Stimulated activated CD4-positive, alpha-beta T cell treated with anti-CD3 and anti-CD28 coated beads, Interleukin-2, amount 100 ng/mL, for 48 hours (primary cell): ENCODE measurements around the gene PDE4A.

Experiments used
- DNase-seq, 2 donors: peaks; one replicate each; pipeline ENCODE4 v3.0.0-alpha.2; 2020

Gene PDE4A

DNA sequence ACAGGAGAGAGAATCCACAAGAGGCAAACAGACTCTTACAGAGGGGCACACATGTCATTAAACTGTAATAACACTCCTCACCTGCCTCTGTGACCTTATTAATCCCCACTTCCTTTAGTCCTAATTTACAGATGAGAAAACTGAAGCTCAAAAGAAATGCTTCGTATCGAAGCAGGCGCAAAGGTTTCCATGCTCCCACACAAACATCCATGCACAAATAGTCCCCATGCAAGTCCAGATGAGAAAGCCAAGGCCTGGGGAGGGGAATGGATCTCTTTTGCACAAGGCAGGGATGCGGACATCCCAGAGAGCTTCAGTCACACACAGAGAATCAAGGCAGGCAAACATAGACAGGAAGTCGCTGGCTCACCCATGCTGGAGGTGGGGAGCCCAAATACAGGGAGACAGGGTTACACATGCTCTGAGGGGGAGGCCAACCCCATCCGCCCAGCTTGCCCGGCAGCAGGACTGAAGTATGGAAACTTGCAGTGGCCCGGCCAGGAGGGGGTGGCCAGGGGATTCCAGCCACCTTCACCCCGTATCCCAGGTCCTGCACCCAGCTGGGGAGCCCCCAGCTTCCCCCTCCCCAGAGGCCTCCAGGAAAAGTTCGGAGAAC, 96.4 kb downstream of the PDE4A start:
- no peak for DNase-seq

DNA sequence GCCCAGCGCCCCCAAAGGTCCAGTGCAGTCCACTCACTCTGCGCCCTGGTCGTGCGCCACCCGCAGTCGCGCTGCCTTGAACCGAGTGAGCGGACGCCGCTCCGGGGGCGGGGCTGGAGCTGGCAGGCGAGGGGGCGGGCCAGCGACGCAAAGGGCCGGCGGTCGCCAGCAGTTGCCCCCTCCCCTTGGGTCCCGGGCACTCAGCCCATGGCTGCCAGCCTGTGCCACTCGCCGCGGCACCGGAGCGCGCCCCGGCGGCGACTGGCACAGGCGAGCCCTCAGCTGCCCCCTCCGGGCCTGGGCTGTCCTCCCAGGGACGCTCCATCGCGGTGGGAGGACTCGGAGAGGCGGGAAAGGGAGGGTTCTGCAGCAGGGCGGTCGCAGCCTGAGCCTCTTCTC, 97.0 kb downstream of the PDE4A start, which contains the start of gene S1PR5:
Gene S1PR5 (minus strand): TSS at position 87 of the 399 bp plus-strand sequence. CDS start 2,436 bp downstream, outside the sequence.
- no peak for DNase-seq

DNA sequence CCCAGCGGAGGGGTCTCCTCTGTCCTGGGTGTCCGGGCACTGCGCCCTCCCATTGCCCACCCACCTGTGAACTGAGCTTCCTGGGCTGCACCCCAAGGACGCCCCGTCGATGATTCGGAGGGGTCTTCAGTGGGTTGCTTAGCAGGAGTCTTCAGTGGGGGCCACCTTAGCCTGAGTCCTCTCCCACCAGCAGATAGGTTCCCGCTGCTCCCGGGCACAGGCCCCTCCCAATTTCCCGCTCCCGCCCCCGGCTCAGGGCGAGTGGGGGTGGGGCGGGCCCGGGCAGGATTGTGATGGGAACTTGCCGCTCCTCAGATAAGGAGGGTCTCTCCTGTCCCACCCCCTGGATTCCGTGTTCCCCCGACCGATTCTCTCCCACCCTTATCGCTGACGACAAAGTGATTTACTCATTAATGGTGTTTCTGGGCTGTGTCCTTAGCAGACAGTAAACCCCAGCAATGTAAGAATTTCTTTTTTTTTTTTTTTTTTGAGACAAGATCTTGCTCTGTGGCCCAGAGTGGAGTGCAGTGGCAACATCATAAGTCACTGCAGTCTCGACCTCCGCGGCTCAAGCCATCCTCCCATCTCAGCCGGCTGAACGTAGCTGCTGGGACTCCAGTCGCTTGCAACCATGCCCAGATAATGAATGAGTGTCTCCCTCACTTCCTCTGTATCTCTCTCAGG, 97.6 kb downstream of the PDE4A start:
- no peak for DNase-seq

DNA sequence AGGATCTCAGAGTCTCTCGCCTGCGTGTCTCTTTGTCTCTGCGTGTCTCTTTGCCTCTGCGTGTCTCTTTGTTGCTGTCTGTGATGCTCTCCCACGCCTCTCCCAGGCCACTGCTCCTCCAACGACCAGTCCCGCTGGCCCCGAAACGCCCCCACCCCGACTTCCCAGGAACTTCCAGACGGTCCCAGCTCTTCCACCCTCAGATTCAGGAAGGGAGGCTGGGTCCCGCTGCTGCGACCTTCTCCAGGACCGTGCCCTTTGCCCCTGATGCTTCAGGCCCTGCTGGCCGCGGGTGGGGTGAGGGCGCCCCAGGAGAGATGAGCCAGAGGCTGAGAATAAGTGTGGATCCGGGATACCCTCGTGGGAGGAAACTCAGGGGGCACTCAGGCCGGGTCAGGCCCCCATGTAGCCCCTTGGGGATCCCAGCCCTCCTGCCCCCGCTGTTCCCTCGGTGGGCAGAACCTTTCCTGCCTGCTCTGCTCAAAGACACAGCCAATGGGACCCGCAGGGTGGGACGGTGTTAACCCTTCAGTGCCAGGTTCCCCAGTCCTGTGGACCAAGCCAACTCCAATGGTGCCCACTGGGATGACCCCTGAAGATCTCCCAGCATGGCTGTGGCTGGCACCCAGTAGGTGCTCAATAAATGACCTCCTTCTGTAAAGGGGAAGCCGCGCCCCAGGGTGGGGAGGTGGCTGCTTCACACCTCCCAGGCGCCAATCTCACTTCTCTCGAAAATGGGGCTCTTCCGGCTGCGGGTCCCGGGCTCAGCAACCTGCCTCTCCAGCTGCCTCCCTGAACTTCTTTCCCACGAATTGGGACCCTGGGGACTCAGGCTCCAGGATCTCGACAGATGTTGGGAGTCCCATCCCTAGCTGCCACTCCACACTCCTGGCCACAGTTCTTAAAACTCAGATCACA, 98.4 kb downstream of the PDE4A start:
- no peak for DNase-seq
